HepG2 (cell line): Measurements from ENCODE around the gene PHACTR3. TPM values are rescaled to one million over a fixed set of nuclear protein-coding genes. Genes with fewer than 3 reads are reported as not detected.

Experiments
- ATAC-seq: fragments of 200-7000 bp; cut with Tn5 transposase; 3 replicates; pipeline ENCODE4 v1.9.1; 2020; ENCODE audit warnings: mild to moderate bottlenecking, moderate library complexity
- BruUV-seq: library from RNA; stranded (reverse); fragments of 400-500 nt; replicated peaks from 2 replicates; lab custom pipeline; 2021; lab: Mats Ljungman, UMichigan
- CTCF ChIA-PET: fragments of 300-600 bp; formaldehyde crosslinking; extraction: SDS; loops from one replicate; lab custom pipeline; 2021; ENCODE audit warnings: low total read pairs, inconsistent platforms, low intra/inter-chr PET ratio; lab: Yijun Ruan, JAX
- POLR2A ChIA-PET: fragments of 350-600 bp; sonication (Branson Sonifier 250); formaldehyde crosslinking; loops from one replicate; lab custom pipeline; 2020; ENCODE audit warnings: antibody characterized with exemption, inconsistent platforms; lab: Yijun Ruan, JAX
- DNase-seq: peaks from one replicate; pipeline ENCODE4 v3.0.0-alpha.2; 2015; ENCODE audit warnings: low spot score
- FAIRE-seq: peaks from 3 replicates; lab custom pipeline; 2011; peaks lifted over from hg19 to GRCh38; lab: Jason Lieb, UNC
- H2AFZ ChIP-seq: one replicate; pipeline ENCODE4 v1.6.1; 2011; ENCODE audit warnings: low read length, inconsistent platforms
- H3K27ac ChIP-seq: fragments of 300-600 bp; 3 replicates; pipeline ENCODE4 v1.8.0; 2011; ENCODE audit warnings: mixed run types, mild to moderate bottlenecking, mixed read lengths, low read length, inconsistent platforms; ENCODE audit not compliant: insufficient read depth; ENCODE audit errors: extremely low read length
- H3K27me3 ChIP-seq, 2 experiments: fragments of 200-600 bp in 1 of 2; 2 replicates in 1 of 2; 3 replicates in 1 of 2; pipeline versions ENCODE4 v1.6.0 to v1.8.0; 2011; ENCODE audit warnings: low read length in 2 of 2, mild to moderate bottlenecking in 2 of 2, moderate library complexity in 2 of 2, inconsistent platforms in 1 of 2; ENCODE audit not compliant: insufficient read depth in 2 of 2, control insufficient read depth in 1 of 2
- H3K36me3 ChIP-seq, 2 experiments: fragments of 200-600 bp in 1 of 2; replicated peaks in 1 of 2; 2 replicates in 1 of 2; 3 replicates in 1 of 2; pipeline versions ENCODE4 v1.5.1 to v1.8.0; 2011; ENCODE audit warnings: low read length in 2 of 2, inconsistent platforms in 1 of 2; ENCODE audit not compliant: insufficient read depth in 2 of 2, control insufficient read depth in 1 of 2
- H3K4me1 ChIP-seq: 2 replicates; pipeline ENCODE4 v1.5.1; 2012; ENCODE audit warnings: low read length, inconsistent platforms; ENCODE audit not compliant: insufficient read depth
- H3K4me2 ChIP-seq: 2 replicates; pipeline ENCODE4 v1.6.0; 2011; ENCODE audit warnings: low read depth, low read length, inconsistent platforms
- H3K4me3 ChIP-seq, 3 experiments: fragments of 200-600 bp in 1 of 3; sonication (generic), shearing (Covaris generic) in 1 of 3; replicated peaks in 1 of 3; 2 replicates each; pipeline ENCODE4 v1.5.1; 2011 to 2016; ENCODE audit warnings: low read length in 3 of 3, inconsistent platforms in 2 of 3, low read depth in 2 of 3, mild to moderate bottlenecking in 2 of 3, control low read depth in 1 of 3, mixed read lengths in 1 of 3; ENCODE audit not compliant: insufficient read depth in 1 of 3
- H3K79me2 ChIP-seq: one replicate; pipeline ENCODE4 v1.6.1; 2011; ENCODE audit warnings: low read length, inconsistent platforms; ENCODE audit not compliant: insufficient read depth
- H3K9ac ChIP-seq: 2 replicates; pipeline ENCODE4 v1.6.0; 2011; ENCODE audit warnings: mild to moderate bottlenecking, low read depth, low read length, inconsistent platforms; ENCODE audit not compliant: insufficient read depth
- H3K9me3 ChIP-seq: 2 replicates; pipeline ENCODE4 v1.5.1; 2012; ENCODE audit warnings: mild to moderate bottlenecking, low read length
- H4K20me1 ChIP-seq: 2 replicates; pipeline ENCODE4 v1.6.0; 2011; ENCODE audit warnings: inconsistent platforms, mild to moderate bottlenecking, low read length, moderate library complexity; ENCODE audit not compliant: insufficient read depth
- ARID5B ChIP-seq: IDR thresholded peaks from 2 replicates; pipeline ENCODE4 v1.4.0; 2020; ENCODE audit warnings: mild to moderate bottlenecking, missing genetic modification reagents
- CTCF ChIP-seq: sonication (generic); formaldehyde crosslinking; IDR thresholded peaks from 2 replicates; pipeline ENCODE4 v1.5.0; 2020; ENCODE audit warnings: mild to moderate bottlenecking, missing genetic modification reagents, moderate library complexity
- DNMT1 ChIP-seq: sonication (generic); formaldehyde crosslinking; IDR thresholded peaks from 2 replicates; pipeline ENCODE4 v1.5.1; 2020; ENCODE audit warnings: mild to moderate bottlenecking, missing genetic modification reagents
- ELF3 ChIP-seq: IDR thresholded peaks from 2 replicates; pipeline ENCODE4 v1.6.1; 2016; ENCODE audit warnings: missing genetic modification reagents, missing compliant biosample characterization
- FOXJ3 ChIP-seq: sonication (generic); formaldehyde crosslinking; IDR thresholded peaks from 2 replicates; pipeline ENCODE4 v1.4.0; 2020; ENCODE audit warnings: missing genetic modification reagents, mild to moderate bottlenecking, borderline replicate concordance
- JUNB ChIP-seq: sonication (generic); formaldehyde crosslinking; IDR thresholded peaks from 2 replicates; pipeline ENCODE4 v1.8.0; 2022; ENCODE audit warnings: missing genetic modification reagents, mild to moderate bottlenecking, borderline replicate concordance
- MTA3 ChIP-seq: sonication (generic); formaldehyde crosslinking; IDR thresholded peaks from 2 replicates; pipeline ENCODE4 v1.4.0; 2020; ENCODE audit warnings: missing genetic modification reagents
- NKX3-1 ChIP-seq: sonication (generic); formaldehyde crosslinking; IDR thresholded peaks from 2 replicates; pipeline ENCODE4 v1.5.0; 2020; ENCODE audit warnings: missing genetic modification reagents
- PBX3 ChIP-seq: sonication (generic); formaldehyde crosslinking; IDR thresholded peaks from 2 replicates; pipeline ENCODE4 v1.8.1; 2023; ENCODE audit warnings: missing genetic modification reagents, inconsistent platforms, borderline replicate concordance
- PHF20 ChIP-seq: sonication (generic); formaldehyde crosslinking; IDR thresholded peaks from 2 replicates; pipeline ENCODE4 v1.5.0; 2020; ENCODE audit warnings: mild to moderate bottlenecking, missing genetic modification reagents
- U2AF1 ChIP-seq: fragments of 200-400 bp; formaldehyde crosslinking; optimal IDR thresholded peaks from 2 replicates; pipeline ENCODE3; 2017; ENCODE audit warnings: mild to moderate bottlenecking, low read depth, low read length
- ZMAT3 ChIP-seq: sonication (generic); formaldehyde crosslinking; conservative IDR thresholded peaks from 2 replicates; pipeline ENCODE4 v1.7.0; 2021; ENCODE audit warnings: missing genetic modification reagents
- ZNF44 ChIP-seq: sonication (generic); formaldehyde crosslinking; IDR thresholded peaks from 2 replicates; pipeline ENCODE4 v1.5.1; 2020; ENCODE audit warnings: mild to moderate bottlenecking, missing genetic modification reagents
- ZNF770 ChIP-seq: sonication (generic); formaldehyde crosslinking; IDR thresholded peaks from 2 replicates; pipeline ENCODE4 v1.5.0; 2020; ENCODE audit warnings: mild to moderate bottlenecking, missing genetic modification reagents
- ZNF883 ChIP-seq: sonication (generic); formaldehyde crosslinking; IDR thresholded peaks from 2 replicates; pipeline ENCODE4 v1.5.1; 2020; ENCODE audit warnings: mild to moderate bottlenecking, missing genetic modification reagents; ENCODE audit errors: not compliant biosample characterization
- ZSCAN29 ChIP-seq: sonication (generic); formaldehyde crosslinking; conservative IDR thresholded peaks from 2 replicates; pipeline ENCODE4 v1.4.0; 2020; ENCODE audit warnings: mild to moderate bottlenecking, missing genetic modification reagents
- WGBS: methylation state at CpG from one replicate; pipeline ENCODE4 v1.1.6; 2017; ENCODE audit warnings: low lambda C conversion rate; 5-methylcytosine and 5-hydroxymethylcytosine counted together
- in situ Hi-C: cut with HindIII; loops from 2 replicates; pipeline ENCODE4 v1.10.0; 2017; ENCODE audit warnings: low pct_unique_long_range_greater_than_20kb; ENCODE audit not compliant: extremely low pct_ligation_motif_present
- intact Hi-C: fragments of 100-400 bp; cut with micrococcal nuclease; formaldehyde crosslinking; loops from one replicate; pipeline ENCODE4 v1.10.0; 2022; ENCODE audit not compliant: unreplicated experiment
- polyA plus RNA-seq, 8 experiments: library from polyadenylated mRNA; depleted of rRNA in 3 of 8; stranded (reverse) in 7 of 8; unstranded in 1 of 8; fragments of >200 nt; fragmentation: Illumina TruSeq in 4 of 8; extraction: Trizol in 4 of 8; gene quantifications; 2 replicates each; pipeline versions ENCODE4 v1.2.1 to v1.2.3, GENCODE V29; 2011 to 2016; ENCODE audit warnings: low read depth in 4 of 8, missing spikeins in 1 of 8, mixed read lengths in 1 of 8; ENCODE audit not compliant: insufficient read depth in 1 of 8
- total RNA-seq, 5 experiments: library from RNA; depleted of rRNA; stranded (reverse); fragments of >200 nt; fragmentation: Illumina TruSeq; extraction: Trizol; gene quantifications; 2 replicates each; pipeline ENCODE4 v1.2.3, GENCODE V29; 2016; ENCODE audit warnings: low read depth in 1 of 5

Gene PHACTR3
- total and polyA plus RNA-seq, 2 of the 13 experiments (the other 11 are each of a cell fraction or from before 2014, with no cell fraction given): not detected

GRCh38 chr20:59585714-59586409, 18.5 kb upstream of the PHACTR3 start:
- FAIRE-seq: no peak
- H3K4me2 ChIP-seq: no peak overlapping the region
- H3K79me2 ChIP-seq: no peaks in the 10 kb centered on the region
- H3K27me3 ChIP-seq: peaks cover 8 to 95% of the 10 kb centered on the region in 2 experiments
- WGBS: 55% methylated on average over 16 of the region's 16 CpGs
- intact Hi-C loops (no loop called here), in situ Hi-C loops (no loop called here)
- H3K27ac ChIP-seq: no peak overlapping the region
- ATAC-seq: peak; percentile 50
- no peaks in the 10 kb centered on the region for H3K9me3 ChIP-seq
- DNase-seq: no peak
- BruUV-seq: no TSS peak
- POLR2A ChIA-PET: no interaction called here
- no peaks in the 10 kb centered on the region; the same call in 1 of the 2 replicates for H4K20me1 ChIP-seq
- no peak overlapping the region for H2AFZ ChIP-seq
- H3K4me1 ChIP-seq: 0 out of 2 replicates have a peak, but pooled peaks cover 5% of the 10 kb centered on the region
- no peaks in the 10 kb centered on the region for H3K36me3 ChIP-seq
- H3K4me3 ChIP-seq: no peak overlapping the region
- CTCF ChIA-PET: no interaction called here
- H3K9ac ChIP-seq: no peak overlapping the region
- TF ChIP-seq NKX3-1 (CRISPR knock-in tag): no peak
- no peak for TF ChIP-seq PBX3 (CRISPR knock-in tag)
- TF ChIP-seq ZNF44 (CRISPR knock-in tag): no peak
- no peak for TF ChIP-seq DNMT1
- TF ChIP-seq JUNB (CRISPR knock-in tag): no peak
- no peak for TF ChIP-seq PHF20 (CRISPR knock-in tag)
- peak; percentile 69; the same call in 1 of the 2 replicates for TF ChIP-seq ZNF770 (CRISPR knock-in tag)
- no peak for TF ChIP-seq ARID5B (CRISPR knock-in tag)
- no peak for TF ChIP-seq FOXJ3 (CRISPR knock-in tag)
- no peak for TF ChIP-seq ZMAT3 (CRISPR knock-in tag)
- TF ChIP-seq ELF3: no peak
- no peak for TF ChIP-seq ZSCAN29
- TF ChIP-seq MTA3 (CRISPR knock-in tag): no peak
- no peak for TF ChIP-seq ZNF883 (CRISPR knock-in tag)
- TF ChIP-seq U2AF1: no peak
- TF ChIP-seq CTCF (CRISPR knock-in tag): 0 out of 2 replicates have a peak, but pooled peaks have one; percentile 20
